HEK293 (cell line): Measurements from ENCODE around the gene APH1A.
"Not testable (repeated sequence)": the region's sequence is repeated elsewhere in the genome, so short reads cannot be mapped to it uniquely, and the experiment has no call there.

Experiments used
- CTCF ChIA-PET: fragments of 350-600 bp; formaldehyde crosslinking; extraction: SDS; loops from one replicate; lab custom pipeline; 2021; ENCODE audit warnings: antibody characterized with exemption; lab: Yijun Ruan, JAX
- POLR2A ChIA-PET: fragments of 300-600 bp; formaldehyde crosslinking; extraction: SDS; loops from one replicate; lab custom pipeline; 2020; ENCODE audit warnings: antibody characterized with exemption, inconsistent platforms; lab: Yijun Ruan, JAX
- H3K27ac ChIP-seq: fragments of 200-500 bp; sonication (Bioruptor generic); 2 replicates; pipeline ENCODE4 v1.5.1; 2014; ENCODE audit warnings: low read depth, low read length, control low read depth, inconsistent platforms; ENCODE audit errors: extremely low read depth
- H3K36me3 ChIP-seq, 2 experiments: fragments of 200-500 bp in 1 of 2; sonication (Bioruptor generic) in 1 of 2; 1 replicate in 1 of 2; 2 replicates in 1 of 2; pipeline ENCODE4 v1.5.1; 2014 to 2017; ENCODE audit warnings: inconsistent platforms in 2 of 2, low read length in 2 of 2; ENCODE audit not compliant: control insufficient read depth in 2 of 2, insufficient read depth in 1 of 2
- H3K4me1 ChIP-seq: fragments of 200-500 bp; sonication (Bioruptor generic); 2 replicates; pipeline ENCODE4 v1.5.1; 2014; ENCODE audit warnings: mild to moderate bottlenecking, low read length, inconsistent platforms; ENCODE audit not compliant: control insufficient read depth, insufficient read depth
- H3K4me3 ChIP-seq: 2 replicates; pipeline ENCODE4 v1.5.1; 2011; ENCODE audit warnings: low read depth, mild to moderate bottlenecking, control low read depth, low read length, moderate library complexity
- H3K9me3 ChIP-seq: fragments of 200-500 bp; sonication (Bioruptor generic); 2 replicates; pipeline ENCODE4 v1.5.1; 2014; ENCODE audit warnings: low read depth, low read length, inconsistent platforms; ENCODE audit not compliant: control insufficient read depth, insufficient read depth
- ELK4 ChIP-seq: IDR thresholded peaks from 2 replicates; pipeline ENCODE4 v1.6.1; 2011; ENCODE audit warnings: mild to moderate bottlenecking, low read depth, low read length, borderline replicate concordance
- GLI4 ChIP-seq: fragments of 450-650 bp; formaldehyde crosslinking; IDR thresholded peaks from 2 replicates; pipeline ENCODE4 v1.5.1; 2016; ENCODE audit warnings: missing biosample characterization, missing genetic modification characterization
- PRDM10 ChIP-seq: fragments of 450-650 bp; formaldehyde crosslinking; IDR thresholded peaks from 2 replicates; pipeline ENCODE4 v1.5.1; 2016; ENCODE audit warnings: missing biosample characterization, missing genetic modification characterization
- SCRT2 ChIP-seq: fragments of 450-650 bp; formaldehyde crosslinking; IDR thresholded peaks from 2 replicates; pipeline ENCODE4 v1.5.1; 2016; ENCODE audit warnings: missing biosample characterization, missing genetic modification characterization
- ZNF121 ChIP-seq: fragments of 450-650 bp; formaldehyde crosslinking; IDR thresholded peaks from 2 replicates; pipeline ENCODE4 v1.5.1; 2016; ENCODE audit warnings: missing biosample characterization, missing genetic modification characterization
- ZNF133 ChIP-seq: fragments of 450-650 bp; formaldehyde crosslinking; IDR thresholded peaks from 2 replicates; pipeline ENCODE4 v1.5.1; 2016; ENCODE audit warnings: missing biosample characterization, missing genetic modification characterization

APH1A gene

GRCh38 chr1:150221552-150221951, 47.3 kb downstream of the APH1A start (continued):
- no peak for TF ChIP-seq PRDM10
- no peak for TF ChIP-seq ZNF133 (tag by site-specific recombination)
- TF ChIP-seq ELK4 = no peak
- TF ChIP-seq SCRT2 (tag by site-specific recombination) = no peak
- TF ChIP-seq GLI4 = no peak

- H3K4me3 ChIP-seq, H3K27ac ChIP-seq, H3K4me1 ChIP-seq, CTCF ChIA-PET, H3K9me3 ChIP-seq, POLR2A ChIA-PET: not testable (repeated sequence)
- peak; percentile 88 for TF ChIP-seq ZNF121 (tag by site-specific recombination)
- H3K36me3 ChIP-seq = peaks cover 13 to 14% of the 10 kb centered on the region in 2 experiments
Measured at GRCh38 chr1:150215855-150216254, 53.0 kb downstream of the APH1A start.
